Calu3 (cell line): ENCODE measurements around the gene DELE1. TPM values are rescaled to one million over a fixed set of nuclear protein-coding genes. Genes with fewer than 3 reads are reported as not detected.

Experiments used
- BruUV-seq: library from RNA; stranded (reverse); fragments of 400-500 nt; replicated peaks from 2 replicates; lab custom pipeline; 2021; lab: Mats Ljungman, UMichigan
- CTCF ChIA-PET: fragments of 300-600 bp; sonication (Branson Sonifier 250); formaldehyde crosslinking; loops from one replicate; lab custom pipeline; 2022; ENCODE audit warnings: antibody characterized with exemption; lab: Charles Lee
- DNase-seq: peaks from one replicate; pipeline ENCODE4 v3.0.0; 2022
- H3K27ac Mint-ChIP-seq: one replicate; pipeline ENCODE4 v1.8.0; 2022; ENCODE audit warnings: mixed read lengths; ENCODE audit not compliant: unreplicated experiment
- H3K27me3 Mint-ChIP-seq: one replicate; pipeline ENCODE4 v1.8.0; 2022; ENCODE audit warnings: mixed read lengths; ENCODE audit not compliant: unreplicated experiment
- H3K36me3 Mint-ChIP-seq: one replicate; pipeline ENCODE4 v1.8.0; 2022; ENCODE audit warnings: mild to moderate bottlenecking, moderate library complexity, mixed read lengths; ENCODE audit not compliant: insufficient read depth, unreplicated experiment
- H3K4me1 Mint-ChIP-seq: one replicate; pipeline ENCODE4 v1.8.0; 2022; ENCODE audit warnings: mild to moderate bottlenecking, low read depth, mixed read lengths; ENCODE audit not compliant: unreplicated experiment
- H3K4me3 Mint-ChIP-seq: one replicate; pipeline ENCODE4 v1.8.0; 2022; ENCODE audit warnings: mild to moderate bottlenecking, low read depth, moderate library complexity, mixed read lengths; ENCODE audit not compliant: unreplicated experiment
- H3K9me3 Mint-ChIP-seq: one replicate; pipeline ENCODE4 v1.8.0; 2022; ENCODE audit warnings: low read depth, mixed read lengths; ENCODE audit not compliant: unreplicated experiment
- CTCF ChIP-seq: fragments of 200-600 bp; IDR thresholded peaks from one replicate; pipeline ENCODE4 v1.8.0; 2022; ENCODE audit warnings: antibody characterized with exemption; ENCODE audit not compliant: unreplicated experiment
- intact Hi-C: fragments of 100-400 bp; cut with micrococcal nuclease; formaldehyde crosslinking; loops from one replicate; pipeline ENCODE4 v1.10.0; 2022; ENCODE audit not compliant: unreplicated experiment
- total RNA-seq: library from RNA; stranded (reverse); gene quantifications from 2 replicates; pipeline ENCODE4 v1.2.3, GENCODE V29; 2022

The DELE1 gene
- total RNA-seq, 1 experiment from 2014 or later = 78.5 TPM

GRCh38 chr5:141877356-141878185 is 46.1 kb upstream of the DELE1 start:
- DNase-seq = peak; percentile 54
- Mint-ChIP-seq H3K4me1 (peaks cover 37% of the 10 kb centered on the region), H3K27me3 (peaks cover 31% of the 10 kb centered on the region), H3K4me3 (peak overlapping the region; percentile 87), H3K9me3 (no peaks in the 10 kb centered on the region), H3K27ac (peak overlapping the region; percentile 47), H3K36me3 (peaks cover 51% of the 10 kb centered on the region)
- TSS peak; percentile 77 for BruUV-seq
- CTCF ChIA-PET = interaction anchor here (0.6 to 3.6 kb wide), 15 partner anchors 8 to 787 kb away, joined by 3 to 76 read pairs (median 7); partner anchors contain the start of gene RNF14
- intact Hi-C loops = loop anchor here (2.0 to 5.0 kb wide), 4 partner anchors 29 to 185 kb away; no protein-coding TSS in a partner anchor
- no peak for TF ChIP-seq CTCF

GRCh38 chr5:141878186-141878710 is 45.4 kb upstream of the DELE1 start, which contains the start of gene PCDH1:
TSS of gene PCDH1 (minus strand) at chr5:141878410. CDS start at chr5:141878262, 148 bp downstream.
- H3K4me1 Mint-ChIP-seq = peaks cover 37% of the 10 kb centered on the region
- intact Hi-C loops = loop anchor here (2.0 to 5.0 kb wide), 2 partner anchors 66 to 185 kb away; no protein-coding TSS in a partner anchor
- H3K4me3 Mint-ChIP-seq = peak within 1 kb of the TSS; percentile 87
- peak; percentile 69 for DNase-seq
- TF ChIP-seq CTCF = no peak
- peaks cover 48% of the 10 kb centered on the region for H3K36me3 Mint-ChIP-seq
- no TSS peak for BruUV-seq
- H3K9me3 Mint-ChIP-seq = no peaks in the 10 kb centered on the region
- peaks cover 38% of the 10 kb centered on the region for H3K27me3 Mint-ChIP-seq
- H3K27ac Mint-ChIP-seq = peak within 1 kb of the TSS; percentile 49
- CTCF ChIA-PET = interaction anchor here (0.6 to 3.6 kb wide), 24 partner anchors 8 to 286 kb away, joined by 3 to 76 read pairs (median 6); partner anchors contain the start of gene RNF14

- intact Hi-C loops = loop anchor here (1.0 to 5.0 kb wide), 4 partner anchors 67 to 186 kb away; no protein-coding TSS in a partner anchor
- peak; percentile 93 for DNase-seq
- Mint-ChIP-seq H3K27ac (peak overlapping the region; percentile 49), H3K4me3 (peak overlapping the region; percentile 87), H3K4me1 (peaks cover 32% of the 10 kb centered on the region), H3K9me3 (no peaks in the 10 kb centered on the region), H3K36me3 (peaks cover 48% of the 10 kb centered on the region), H3K27me3 (peaks cover 44% of the 10 kb centered on the region)
- no TSS peak for BruUV-seq
- peak; percentile 95 for TF ChIP-seq CTCF
- CTCF ChIA-PET = interaction anchor here (0.6 to 3.6 kb wide), 32 partner anchors 9 to 287 kb away, joined by 3 to 76 read pairs (median 4); partner anchors contain the start of gene RNF14
Observed at GRCh38 chr5:141878711-141879425, 44.8 kb upstream of the DELE1 start.

GRCh38 chr5:141879426-141879759 is 44.3 kb upstream of the DELE1 start:
- no peak for DNase-seq
- Mint-ChIP-seq H3K4me3 (peak overlapping the region; percentile 87), H3K36me3 (peaks cover 48% of the 10 kb centered on the region), H3K9me3 (no peaks in the 10 kb centered on the region), H3K4me1 (peaks cover 27% of the 10 kb centered on the region), H3K27me3 (peaks cover 49% of the 10 kb centered on the region), H3K27ac (peak overlapping the region; percentile 49)
- intact Hi-C loops = loop anchor here (1.0 to 5.0 kb wide), 4 partner anchors 67 to 187 kb away; no protein-coding TSS in a partner anchor
- TF ChIP-seq CTCF = no peak
- no TSS peak for BruUV-seq
- CTCF ChIA-PET = interaction anchor here (0.6 to 3.6 kb wide), 25 partner anchors 10 to 187 kb away, joined by 3 to 76 read pairs (median 6); partner anchors contain the start of gene RNF14
